Neuronal stem cell (in vitro differentiated cells): ENCODE results near the gene TIGD7.
A peak's percentile ranks its signal among the peaks of the same experiment; 100 is the strongest.

Experiments used
- DNase-seq: peaks from one replicate; pipeline ENCODE4 v3.0.0-alpha.2; 2013; ENCODE audit warnings: low spot score
- H2AFZ ChIP-seq: one replicate; pipeline ENCODE4 v1.6.1; 2013; ENCODE audit warnings: mild to moderate bottlenecking, low read length, inconsistent platforms
- H2AK5ac ChIP-seq: 2 replicates; pipeline ENCODE4 v1.6.1; 2013; ENCODE audit warnings: low read depth, mild to moderate bottlenecking, inconsistent platforms, low read length, moderate library complexity, mixed read lengths
- H2BK120ac ChIP-seq: 2 replicates; pipeline ENCODE4 v1.6.1; 2013; ENCODE audit warnings: low read depth, mild to moderate bottlenecking, inconsistent platforms, low read length, moderate library complexity, mixed read lengths
- H2BK12ac ChIP-seq: one replicate; pipeline ENCODE4 v1.6.1; 2013; ENCODE audit warnings: low read length, inconsistent platforms
- H2BK15ac ChIP-seq: 2 replicates; pipeline ENCODE4 v1.6.1; 2013; ENCODE audit warnings: mild to moderate bottlenecking, low read length, inconsistent platforms, mixed read lengths
- H2BK5ac ChIP-seq: one replicate; pipeline ENCODE4 v1.6.1; 2013; ENCODE audit warnings: inconsistent platforms, mild to moderate bottlenecking, low read length, moderate library complexity
- H3K14ac ChIP-seq: one replicate; pipeline ENCODE4 v1.6.1; 2013; ENCODE audit warnings: low read length, inconsistent platforms
- H3K18ac ChIP-seq: 2 replicates; pipeline ENCODE4 v1.6.1; 2013; ENCODE audit warnings: low read length, inconsistent platforms
- H3K23ac ChIP-seq: 2 replicates; pipeline ENCODE4 v1.6.1; 2013; ENCODE audit warnings: low read depth, mild to moderate bottlenecking, mixed read lengths, low read length, inconsistent platforms; ENCODE audit not compliant: poor library complexity
- H3K27ac ChIP-seq: replicated peaks from 3 replicates; pipeline ENCODE4 v1.5.1; 2013; ENCODE audit warnings: low read length, inconsistent platforms
- H3K27me3 ChIP-seq, 3 experiments: 2 replicates each; pipeline ENCODE4 v1.6.1; 2013; ENCODE audit warnings: low read length in 3 of 3, mild to moderate bottlenecking in 2 of 3, inconsistent platforms in 1 of 3, low read depth in 1 of 3, mixed read lengths in 1 of 3, moderate library complexity in 1 of 3; ENCODE audit not compliant: control insufficient read depth in 3 of 3, insufficient read depth in 3 of 3
- H3K36me3 ChIP-seq, 2 donors: replicated peaks in 1 of 2; 2 replicates each; pipeline ENCODE4 v1.6.1; 2013; ENCODE audit warnings: low read length in 2 of 2; ENCODE audit not compliant: control insufficient read depth in 2 of 2, insufficient read depth in 2 of 2
- H3K4ac ChIP-seq: 2 replicates; pipeline ENCODE4 v1.6.1; 2013; ENCODE audit warnings: inconsistent platforms, mild to moderate bottlenecking, low read length, moderate library complexity
- H3K4me1 ChIP-seq, 2 donors: 1 replicate in 1 of 2; 2 replicates in 1 of 2; pipeline ENCODE4 v1.6.1; 2013; ENCODE audit warnings: low read length in 2 of 2, low read depth in 1 of 2; ENCODE audit not compliant: control insufficient read depth in 2 of 2, insufficient read depth in 1 of 2
- H3K4me2 ChIP-seq: one replicate; pipeline ENCODE4 v1.6.1; 2013; ENCODE audit warnings: mild to moderate bottlenecking, low read length, inconsistent platforms; ENCODE audit not compliant: insufficient read depth, poor library complexity, severe bottlenecking
- H3K4me3 ChIP-seq, 2 donors: 2 replicates each; pipeline ENCODE4 v1.5.1; 2013; ENCODE audit warnings: low read length in 2 of 2, mild to moderate bottlenecking in 2 of 2, inconsistent platforms in 1 of 2, moderate library complexity in 1 of 2
- H3K79me1 ChIP-seq: one replicate; pipeline ENCODE4 v1.6.1; 2013; ENCODE audit warnings: low read depth, mild to moderate bottlenecking, inconsistent platforms, low read length, moderate library complexity
- H3K9ac ChIP-seq: one replicate; pipeline ENCODE4 v1.6.1; 2013; ENCODE audit warnings: mild to moderate bottlenecking, low read depth, low read length, inconsistent platforms; ENCODE audit not compliant: poor library complexity
- H3K9me3 ChIP-seq, 2 donors: replicated peaks in 1 of 2; 2 replicates each; pipeline versions ENCODE3 to v1.6.1; 2013; ENCODE audit warnings: low read length in 2 of 2, mild to moderate bottlenecking in 2 of 2, inconsistent platforms in 1 of 2, low read depth in 1 of 2, mixed read lengths in 1 of 2, moderate library complexity in 1 of 2; ENCODE audit not compliant: control insufficient read depth in 2 of 2, insufficient read depth in 1 of 2
- H4K8ac ChIP-seq: one replicate; pipeline ENCODE4 v1.6.1; 2013; ENCODE audit warnings: low read depth, mild to moderate bottlenecking, inconsistent platforms, low read length, moderate library complexity
- H4K91ac ChIP-seq: one replicate; pipeline ENCODE4 v1.6.1; 2013; ENCODE audit warnings: low read length, low read depth, mild to moderate bottlenecking, inconsistent platforms; ENCODE audit not compliant: poor library complexity
- WGBS, 2 donors: extraction: QIAGEN DNeasy Blood & Tissue Kit; methylation state at CpG; one replicate each; pipeline ENCODE4 v1.1.7; 2013; ENCODE audit warnings: missing lambda C conversion rate in 2 of 2, mixed read lengths in 1 of 2; ENCODE audit not compliant: insufficient read length in 2 of 2, insufficient replicate concordance in 1 of 2; ENCODE audit errors: extremely low coverage in 2 of 2; 5-methylcytosine and 5-hydroxymethylcytosine counted together

TIGD7 gene

DNA sequence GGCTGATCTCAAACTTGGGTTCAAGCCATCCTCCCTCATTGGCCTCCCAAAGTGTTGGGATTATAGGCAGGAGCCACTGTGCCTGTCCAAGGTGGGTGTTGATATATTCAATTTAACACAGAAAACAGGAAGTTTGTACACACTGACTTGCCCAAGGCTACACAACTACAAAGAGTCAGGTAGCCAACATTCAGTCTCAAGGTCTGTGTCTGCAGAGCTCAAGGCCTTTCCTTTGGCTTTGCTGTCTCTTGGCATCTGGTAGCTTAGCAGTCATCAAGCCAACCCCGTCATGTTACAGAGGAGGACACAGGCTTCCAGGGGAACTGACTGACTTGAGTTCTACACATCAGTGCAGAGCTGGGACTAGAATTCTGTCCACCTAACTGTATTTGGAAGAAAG, 36.9 kb downstream of the TIGD7 start:
- Histone ChIP-seq H3K4me2 (no peak overlapping the region), H2AFZ (no peak overlapping the region), H3K18ac (no peak overlapping the region), H4K8ac (no peak overlapping the region), H3K14ac (no peak overlapping the region), H3K27me3 (no peaks in the 10 kb centered on the region), H3K9me3 (no peaks in the 10 kb centered on the region), H3K79me1 (no peaks in the 10 kb centered on the region), H2BK12ac (no peak overlapping the region), H2BK5ac (no peak overlapping the region), H3K4me1 (peaks cover 3 to 4% of the 10 kb centered on the region in 2 donors), H4K91ac (no peak overlapping the region), H3K23ac (no peak overlapping the region), H2BK120ac (no peak overlapping the region), H3K27ac (no peak overlapping the region), H2AK5ac (no peak overlapping the region), H3K9ac (no peak overlapping the region), H3K4me3 (no peak overlapping the region), H3K36me3 (no peaks in the 10 kb centered on the region), H3K4ac (no peak overlapping the region), H2BK15ac (no peak overlapping the region)
- DNase-seq: no peak
- no CpG with 5 or more reads among the region's 1 CpG for WGBS, 2 donors

DNA sequence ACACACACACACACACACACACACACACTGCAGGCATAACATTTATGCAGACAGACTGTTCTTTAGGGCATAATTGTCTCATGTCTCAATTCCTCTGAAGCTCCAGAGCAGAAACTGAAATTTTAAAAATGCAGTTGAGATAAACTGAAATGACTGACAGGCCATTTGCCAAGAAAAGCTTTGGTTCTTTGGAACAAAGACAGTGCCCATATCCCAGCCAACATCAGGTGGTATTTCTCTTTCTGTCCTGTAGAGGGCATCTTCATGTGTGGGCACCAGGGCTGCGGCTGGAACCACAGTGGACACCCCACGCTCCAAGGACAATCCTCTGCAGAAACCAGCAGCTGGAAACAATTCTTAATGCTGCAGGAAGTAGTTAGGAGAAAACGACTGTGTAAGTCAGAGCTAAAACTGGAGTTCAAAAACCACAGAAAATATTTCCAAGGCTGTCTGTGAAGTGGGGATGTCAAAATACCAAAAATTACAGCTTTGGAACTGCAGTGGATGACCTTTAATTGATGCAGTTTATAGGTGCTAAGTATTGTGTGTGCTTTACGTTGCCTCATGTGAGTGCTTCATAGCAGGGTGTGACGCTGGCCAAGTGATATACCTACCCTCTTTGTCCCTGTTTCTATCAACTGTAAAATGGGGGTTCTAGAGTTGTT, 38.2 kb downstream of the TIGD7 start:
- Histone ChIP-seq H4K8ac (no peak overlapping the region), H3K9ac (no peak overlapping the region), H2BK12ac (no peak overlapping the region), H3K4me1 (peaks cover 3 to 4% of the 10 kb centered on the region in 2 donors), H2BK5ac (no peak overlapping the region), H3K18ac (no peak overlapping the region), H3K27me3 (no peaks in the 10 kb centered on the region), H3K4me3 (no peak overlapping the region), H2BK15ac (no peak overlapping the region), H3K23ac (no peak overlapping the region), H2AK5ac (no peak overlapping the region), H3K4me2 (no peak overlapping the region), H3K9me3 (no peaks in the 10 kb centered on the region), H4K91ac (no peak overlapping the region), H2BK120ac (no peak overlapping the region), H3K4ac (no peak overlapping the region), H3K79me1 (no peaks in the 10 kb centered on the region), H2AFZ (peak overlapping the region; percentile 62), H3K36me3 (no peaks in the 10 kb centered on the region), H3K14ac (no peak overlapping the region), H3K27ac (no peak overlapping the region)
- WGBS, 2 donors: no CpG with 5 or more reads among the region's 5 CpGs
- no peak for DNase-seq

GRCh38 chr16:3264137-3265036, 40.8 kb downstream of the TIGD7 start:
- H2BK120ac ChIP-seq: no peak overlapping the region
- peak; percentile 89 for DNase-seq
- no peak overlapping the region for H3K14ac ChIP-seq
- no peaks in the 10 kb centered on the region for H3K27me3 ChIP-seq
- peak overlapping the region; percentile 78 for H3K9ac ChIP-seq
- H3K4me2 ChIP-seq: peak overlapping the region; percentile 52
- H3K4me1 ChIP-seq: peaks cover 3 to 4% of the 10 kb centered on the region in 2 donors
- no peak overlapping the region for H2BK5ac ChIP-seq
- peak overlapping the region; percentile 90 for H2AFZ ChIP-seq
- no peaks in the 10 kb centered on the region for H3K79me1 ChIP-seq
- WGBS, 2 donors: no CpG with 5 or more reads among the region's 77 CpGs
- peaks cover 0 to 3% of the 10 kb centered on the region in 2 donors for H3K9me3 ChIP-seq
- H3K23ac ChIP-seq: peak overlapping the region; percentile 62
- H4K91ac ChIP-seq: no peak overlapping the region
- H2BK12ac ChIP-seq: no peak overlapping the region
- no peak overlapping the region for H2AK5ac ChIP-seq
- peak overlapping the region; percentile 33 for H3K18ac ChIP-seq
- no peak overlapping the region for H2BK15ac ChIP-seq
- H3K36me3 ChIP-seq: no peaks in the 10 kb centered on the region
- H4K8ac ChIP-seq: peak overlapping the region; percentile 50
- peak overlapping the region; percentile 73 to 79 for H3K4me3 ChIP-seq
- H3K4ac ChIP-seq: no peak overlapping the region
- H3K27ac ChIP-seq: no peak overlapping the region

DNA sequence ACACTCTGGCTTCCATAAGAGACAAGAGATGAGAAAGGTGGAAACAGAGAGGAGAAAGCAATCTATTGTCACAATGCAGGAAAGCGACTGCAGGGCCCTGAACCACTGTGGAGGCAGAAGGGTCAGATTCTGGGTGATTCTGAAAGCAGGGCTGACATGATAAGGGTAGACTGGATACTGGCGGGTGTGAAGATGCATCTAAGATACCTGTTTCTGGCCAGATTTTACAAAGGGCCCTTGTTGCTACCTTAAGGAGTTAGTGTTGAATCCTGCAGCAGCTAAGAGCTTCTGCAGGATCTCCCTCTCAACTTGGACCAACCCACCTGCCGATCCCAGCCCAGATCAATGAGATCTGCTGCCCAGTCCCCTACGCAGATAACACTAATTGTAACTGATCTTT, 42.7 kb downstream of the TIGD7 start:
- Histone ChIP-seq H2BK15ac (no peak overlapping the region), H4K91ac (no peak overlapping the region), H2BK12ac (no peak overlapping the region)

More for the DNA sequence above, 42.7 kb downstream of the TIGD7 start:
- peaks cover 3 to 4% of the 10 kb centered on the region in 2 donors for H3K4me1 ChIP-seq
- H3K27me3 ChIP-seq: no peaks in the 10 kb centered on the region
- no peak overlapping the region for H3K4ac ChIP-seq
- H3K14ac ChIP-seq: no peak overlapping the region
- no peaks in the 10 kb centered on the region for H3K79me1 ChIP-seq
- H2BK120ac ChIP-seq: no peak overlapping the region
- no peak overlapping the region for H3K9ac ChIP-seq
- H2BK5ac ChIP-seq: no peak overlapping the region
- H3K23ac ChIP-seq: no peak overlapping the region
- no peak overlapping the region for H3K4me3 ChIP-seq
- H3K4me2 ChIP-seq: no peak overlapping the region
- no peak overlapping the region for H2AK5ac ChIP-seq
- H2AFZ ChIP-seq: no peak overlapping the region
- no peak for DNase-seq
- no peaks in the 10 kb centered on the region for H3K36me3 ChIP-seq
- H3K9me3 ChIP-seq: peaks cover 0 to 6% of the 10 kb centered on the region in 2 donors
- H3K27ac ChIP-seq: no peak overlapping the region
- no peak overlapping the region for H3K18ac ChIP-seq
- no CpG with 5 or more reads among the region's 4 CpGs for WGBS, 2 donors
- no peak overlapping the region for H4K8ac ChIP-seq
